ENCODE measurements around the gene NGEF.

GRCh38 chr2:232889876-232890401 lies 123.1 kb downstream of the NGEF start:
- TF ChIP-seq EZH2 (IDR thresholded peaks at IDR 0.05; ENCODE audit: borderline replicate concordance, low read length): no peak
- TF ChIP-seq CTCF (IDR thresholded peaks at IDR 0.05; ENCODE audit: low read length): no peak

Data from OCI-LY1 (cell line).